MCF 10A (cell line): Measurements from ENCODE around the gene ITPRIP. TPM values are rescaled to one million over a fixed set of nuclear protein-coding genes. Genes with fewer than 3 reads are reported as not detected.

Source experiments
- BruUV-seq: library from RNA; stranded (reverse); fragments of 400-500 nt; replicated peaks from 2 replicates; lab custom pipeline; 2021; lab: Mats Ljungman, UMichigan
- CTCF ChIA-PET: fragments of 300-600 bp; sonication (Branson Sonifier 250); formaldehyde crosslinking; extraction: SDS; loops from one replicate; lab custom pipeline; 2021; ENCODE audit warnings: antibody characterized with exemption, inconsistent platforms; lab: Yijun Ruan, JAX
- POLR2A ChIA-PET: fragments of 300-600, 350-650 bp; sonication (Branson Sonifier 250); formaldehyde crosslinking; extraction: SDS; loops from one replicate; lab custom pipeline; 2020; ENCODE audit warnings: antibody characterized with exemption, inconsistent platforms; lab: Yijun Ruan, JAX
- DNase-seq: peaks from one replicate; pipeline ENCODE4 v3.0.0-alpha.2; 2018; ENCODE audit not compliant: unreplicated experiment
- H3K27ac Mint-ChIP-seq: one replicate; pipeline ENCODE4 v1.8.0; 2022; ENCODE audit warnings: mild to moderate bottlenecking, low read depth, mixed read lengths; ENCODE audit not compliant: unreplicated experiment
- H3K27me3 Mint-ChIP-seq: one replicate; pipeline ENCODE4 v1.8.0; 2022; ENCODE audit warnings: mixed read lengths; ENCODE audit not compliant: insufficient read depth, unreplicated experiment
- H3K36me3 Mint-ChIP-seq: one replicate; pipeline ENCODE4 v1.8.0; 2022; ENCODE audit warnings: mild to moderate bottlenecking, moderate library complexity, mixed read lengths; ENCODE audit not compliant: insufficient read depth, unreplicated experiment
- H3K4me1 Mint-ChIP-seq: one replicate; pipeline ENCODE4 v1.8.0; 2022; ENCODE audit warnings: mixed read lengths; ENCODE audit not compliant: insufficient read depth, unreplicated experiment
- H3K4me3 Mint-ChIP-seq: one replicate; pipeline ENCODE4 v1.8.0; 2022; ENCODE audit warnings: mild to moderate bottlenecking, moderate library complexity, mixed read lengths; ENCODE audit not compliant: unreplicated experiment
- H3K9me3 Mint-ChIP-seq: one replicate; pipeline ENCODE4 v1.8.0; 2022; ENCODE audit warnings: mixed read lengths; ENCODE audit not compliant: unreplicated experiment
- intact Hi-C: fragments of 100-400 bp; cut with micrococcal nuclease; formaldehyde crosslinking; loops from 2 replicates; pipeline ENCODE4 v1.14.1; 2022
- total RNA-seq: library from RNA; stranded (reverse); gene quantifications from 2 replicates; pipeline ENCODE4 v1.2.3, GENCODE V29; 2022
- TF ChIP-seq, protein P1 (sequence below): fragments of 200-600 bp; IDR thresholded peaks from one replicate; pipeline ENCODE4 v1.8.0; 2022; ENCODE audit warnings: antibody characterized with exemption, mild to moderate bottlenecking; ENCODE audit not compliant: unreplicated experiment

ITPRIP gene
- total RNA-seq, 1 experiment from 2014 or later = 29.4 TPM

DNA sequence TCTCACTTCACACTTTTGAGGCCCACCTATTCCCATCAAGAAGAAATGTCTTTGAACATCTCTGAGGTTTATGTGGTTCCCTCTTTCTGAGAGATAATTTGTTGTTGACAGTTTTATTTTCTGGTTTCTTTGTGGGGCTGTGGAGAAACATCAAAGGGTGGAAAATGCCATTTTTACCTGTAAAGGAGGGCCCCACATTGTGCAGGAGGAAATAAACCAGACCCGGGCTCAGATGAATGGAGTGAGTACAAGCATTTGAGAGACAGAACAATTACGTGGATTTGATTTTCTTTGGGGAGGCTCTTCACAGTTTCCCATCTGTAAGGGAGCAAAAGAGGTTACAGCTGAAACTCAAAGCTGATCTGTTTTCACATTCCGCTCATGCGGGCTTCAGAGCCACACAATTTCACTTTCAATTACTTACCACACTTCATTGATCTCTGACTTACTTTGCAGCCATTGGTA, 29.8 kb downstream of the ITPRIP start:
- TF ChIP-seq, protein P1, sequence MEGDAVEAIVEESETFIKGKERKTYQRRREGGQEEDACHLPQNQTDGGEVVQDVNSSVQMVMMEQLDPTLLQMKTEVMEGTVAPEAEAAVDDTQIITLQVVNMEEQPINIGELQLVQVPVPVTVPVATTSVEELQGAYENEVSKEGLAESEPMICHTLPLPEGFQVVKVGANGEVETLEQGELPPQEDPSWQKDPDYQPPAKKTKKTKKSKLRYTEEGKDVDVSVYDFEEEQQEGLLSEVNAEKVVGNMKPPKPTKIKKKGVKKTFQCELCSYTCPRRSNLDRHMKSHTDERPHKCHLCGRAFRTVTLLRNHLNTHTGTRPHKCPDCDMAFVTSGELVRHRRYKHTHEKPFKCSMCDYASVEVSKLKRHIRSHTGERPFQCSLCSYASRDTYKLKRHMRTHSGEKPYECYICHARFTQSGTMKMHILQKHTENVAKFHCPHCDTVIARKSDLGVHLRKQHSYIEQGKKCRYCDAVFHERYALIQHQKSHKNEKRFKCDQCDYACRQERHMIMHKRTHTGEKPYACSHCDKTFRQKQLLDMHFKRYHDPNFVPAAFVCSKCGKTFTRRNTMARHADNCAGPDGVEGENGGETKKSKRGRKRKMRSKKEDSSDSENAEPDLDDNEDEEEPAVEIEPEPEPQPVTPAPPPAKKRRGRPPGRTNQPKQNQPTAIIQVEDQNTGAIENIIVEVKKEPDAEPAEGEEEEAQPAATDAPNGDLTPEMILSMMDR = no peak

DNA sequence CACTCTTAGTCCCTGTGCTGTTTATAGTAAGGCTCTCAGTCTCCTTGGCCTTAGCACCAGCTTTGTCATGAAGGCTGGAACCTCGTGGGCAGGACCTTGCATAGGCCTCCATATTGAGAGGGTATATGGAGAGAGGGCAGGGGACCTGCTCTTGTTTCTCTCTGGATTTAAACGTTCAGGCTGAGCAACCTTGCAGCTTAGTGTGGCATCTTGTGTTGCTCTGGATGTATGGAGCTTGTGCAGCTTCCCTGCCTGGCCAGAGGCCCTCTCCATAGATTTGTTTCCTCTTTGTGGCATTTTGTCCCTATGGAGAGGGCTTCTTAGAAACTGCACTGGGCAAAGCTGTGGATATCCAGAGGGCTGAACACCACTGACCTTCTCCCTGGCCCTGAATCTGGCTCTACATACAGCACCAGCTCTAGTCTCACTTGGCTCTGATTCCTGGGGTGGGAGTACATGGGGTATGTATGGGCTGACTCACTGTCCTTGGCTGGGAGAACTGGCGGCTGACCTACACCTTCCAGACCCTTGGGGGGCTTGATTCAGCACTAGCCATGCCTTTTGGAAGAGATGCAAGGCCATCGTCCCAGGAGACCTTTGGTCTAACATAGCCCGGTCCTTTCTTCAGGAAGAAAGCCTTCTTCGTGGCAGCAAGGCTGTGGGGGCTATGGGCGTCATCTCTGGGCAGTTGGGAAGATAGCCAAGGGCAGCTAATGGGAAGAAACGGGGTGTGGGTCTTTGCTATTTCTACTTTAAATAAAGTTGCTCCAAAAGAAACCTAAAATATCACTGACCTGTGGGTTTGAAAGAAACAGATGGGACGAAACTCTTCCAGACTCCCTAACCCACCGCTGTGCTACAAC, 30.5 kb downstream of the ITPRIP start:
- H3K27me3 Mint-ChIP-seq = no peaks in the 10 kb centered on the region
- H3K27ac Mint-ChIP-seq = peak overlapping the region; percentile 37
- no peak overlapping the region for H3K4me3 Mint-ChIP-seq
- intact Hi-C loops = no loop called here
- TF ChIP-seq, protein P1 = no peak
- DNase-seq = no peak
- H3K9me3 Mint-ChIP-seq = peaks cover 6% of the 10 kb centered on the region
- peaks cover 46% of the 10 kb centered on the region for H3K36me3 Mint-ChIP-seq
- H3K4me1 Mint-ChIP-seq = peaks cover 30% of the 10 kb centered on the region
- CTCF ChIA-PET = interaction anchor here (0.9 to 7.7 kb wide), 8 partner anchors 11 to 44 kb away, joined by 3 to 165 read pairs (median 40); partner anchors contain the start of genes CFAP58 and ITPRIP
- BruUV-seq = no TSS peak
- POLR2A ChIA-PET = interaction anchor here (0.7 to 8.8 kb wide), 5 partner anchors 12 to 42 kb away, joined by 3 to 95 read pairs (median 46); partner anchors contain the start of gene ITPRIP

More for the DNA sequence above, 29.8 kb downstream of the ITPRIP start:
- POLR2A ChIA-PET = interaction anchor here (1.1 to 8.8 kb wide), 4 partner anchors 11 to 30 kb away, joined by 3 to 95 read pairs (median 56); partner anchors contain the start of gene ITPRIP
- peaks cover 30% of the 10 kb centered on the region for H3K4me1 Mint-ChIP-seq
- peak overlapping the region; percentile 37 for H3K27ac Mint-ChIP-seq
- peaks cover under 1% of the 10 kb centered on the region for H3K9me3 Mint-ChIP-seq
- H3K4me3 Mint-ChIP-seq = no peak overlapping the region
- no peaks in the 10 kb centered on the region for H3K27me3 Mint-ChIP-seq
- BruUV-seq = no TSS peak
- no peak for DNase-seq
- CTCF ChIA-PET = interaction anchor here (3.3 to 7.7 kb wide), 4 partner anchors 11 to 44 kb away, joined by 10 to 165 read pairs (median 118); partner anchors contain the start of gene CFAP58
- intact Hi-C loops = no loop called here
- peaks cover 53% of the 10 kb centered on the region for H3K36me3 Mint-ChIP-seq

DNA sequence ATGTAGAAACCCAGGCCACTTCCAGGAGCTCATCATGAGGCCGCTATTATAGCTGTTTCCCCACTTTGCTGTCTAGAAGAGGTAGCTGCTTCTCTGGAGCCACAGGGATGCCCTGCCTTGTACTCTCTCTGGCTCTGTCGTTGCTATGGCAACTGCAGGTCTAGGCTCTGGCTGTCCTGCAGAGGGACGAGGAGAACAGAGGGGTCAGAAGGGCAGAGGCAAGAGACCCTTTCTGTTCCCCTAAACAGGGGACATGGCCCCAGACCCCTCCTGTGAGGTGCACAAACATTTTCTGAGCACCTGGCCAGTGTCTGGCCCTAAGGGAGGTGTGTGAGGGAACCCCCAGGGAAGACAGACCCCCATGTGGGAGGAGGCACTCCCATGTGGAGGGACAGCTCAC, 31.4 kb downstream of the ITPRIP start:
- H3K27me3 Mint-ChIP-seq = no peaks in the 10 kb centered on the region
- POLR2A ChIA-PET = interaction anchor here (0.6 to 8.8 kb wide), 5 partner anchors 13 to 45 kb away, joined by 3 to 95 read pairs (median 46); partner anchors contain the start of gene ITPRIP

More for the DNA sequence above, 31.4 kb downstream of the ITPRIP start:
- Mint-ChIP-seq H3K4me1 (peaks cover 32% of the 10 kb centered on the region), H3K9me3 (peaks cover 6% of the 10 kb centered on the region), H3K27ac (no peak overlapping the region), H3K4me3 (no peak overlapping the region), H3K36me3 (peaks cover 37% of the 10 kb centered on the region)
- CTCF ChIA-PET = interaction anchor here (1.2 to 7.7 kb wide), 12 partner anchors 9 to 276 kb away, joined by 3 to 165 read pairs (median 18); partner anchors contain the start of genes CFAP58 and ITPRIP
- TF ChIP-seq, protein P1 = no peak
- no TSS peak for BruUV-seq
- intact Hi-C loops = no loop called here
- no peak for DNase-seq
